Epidermal melanocyte (primary cell): ENCODE data around the gene ANKRD6.

Experiments used
- DNase-seq: peaks from one replicate; pipeline ENCODE4 v3.0.0; 2011; ENCODE audit warnings: low spot score; ENCODE audit not compliant: insufficient read length

Gene ANKRD6

GRCh38 chr6:89509777-89510281, 76.9 kb downstream of the ANKRD6 start:
- DNase-seq = no peak

GRCh38 chr6:89510393-89510792, 77.4 kb downstream of the ANKRD6 start:
- no peak for DNase-seq

- DNase-seq = no peak
These were observed 85.6 kb downstream of the ANKRD6 start for GRCh38 chr6:89518352-89519055.

GRCh38 chr6:89520736-89521135, 87.8 kb downstream of the ANKRD6 start:
- no peak for DNase-seq

GRCh38 chr6:89522778-89523177, 89.8 kb downstream of the ANKRD6 start:
- no peak for DNase-seq

GRCh38 chr6:89525786-89526562, 93.0 kb downstream of the ANKRD6 start:
- DNase-seq = no peak

- no peak for DNase-seq
These were observed 93.6 kb downstream of the ANKRD6 start for GRCh38 chr6:89526563-89526869.

- no peak for DNase-seq
These were observed 94.7 kb downstream of the ANKRD6 start for GRCh38 chr6:89527634-89528033.

GRCh38 chr6:89528866-89529265, 95.9 kb downstream of the ANKRD6 start:
- DNase-seq = no peak

- no peak for DNase-seq
These were observed 98.0 kb downstream of the ANKRD6 start for GRCh38 chr6:89530982-89531381.

GRCh38 chr6:89536231-89536630, 103.3 kb downstream of the ANKRD6 start:
- DNase-seq = no peak

- no peak for DNase-seq
These were observed 106.8 kb downstream of the ANKRD6 start for GRCh38 chr6:89539779-89540178.

- no peak for DNase-seq
These were observed 109.3 kb downstream of the ANKRD6 start for GRCh38 chr6:89542081-89542857.

GRCh38 chr6:89542866-89543265, 109.9 kb downstream of the ANKRD6 start:
- no peak for DNase-seq

- DNase-seq = no peak
These were observed 114.3 kb downstream of the ANKRD6 start for GRCh38 chr6:89547281-89547680.

- no peak for DNase-seq
These were observed 120.5 kb downstream of the ANKRD6 start for GRCh38 chr6:89553431-89553830.

GRCh38 chr6:89554106-89554505, 121.2 kb downstream of the ANKRD6 start:
- DNase-seq = no peak

- no peak for DNase-seq
These were observed 122.1 kb downstream of the ANKRD6 start for GRCh38 chr6:89555031-89555430.

GRCh38 chr6:89555806-89556205, 122.9 kb downstream of the ANKRD6 start:
- DNase-seq = no peak

- no peak for DNase-seq
These were observed 126.5 kb downstream of the ANKRD6 start for GRCh38 chr6:89559487-89559886.

GRCh38 chr6:89562093-89562973, 129.4 kb downstream of the ANKRD6 start:
- DNase-seq = no peak
